GM23338 (cell line): ENCODE measurements around the gene TSFM. TPM values are rescaled to one million over a fixed set of nuclear protein-coding genes. Genes with fewer than 3 reads are reported as not detected.

Experiments
- ATAC-seq: fragments of 200-7000 bp; cut with Tn5 transposase; 3 replicates; pipeline ENCODE4 v1.9.1; 2020
- DNase-seq: peaks from one replicate; pipeline ENCODE4 v3.0.0-alpha.2; 2015; ENCODE audit warnings: low spot score
- H2AFZ ChIP-seq: fragments of 200-600 bp; sonication (generic); 2 replicates; pipeline ENCODE4 v1.8.0; 2016; ENCODE audit warnings: antibody characterized with exemption, mild to moderate bottlenecking, moderate library complexity
- H3F3A ChIP-seq: fragments of 200-600 bp; sonication (generic); replicated peaks from 2 replicates; pipeline ENCODE4 v1.8.0; 2017; ENCODE audit warnings: antibody characterized with exemption, mixed run types, low read depth
- H3K27ac ChIP-seq: fragments of 200-600 bp; sonication (generic); 2 replicates; pipeline ENCODE4 v1.6.1; 2016; ENCODE audit warnings: low read depth
- H3K27me3 ChIP-seq: fragments of 200-600 bp; sonication (generic); 2 replicates; pipeline ENCODE4 v1.8.0; 2016; ENCODE audit warnings: mild to moderate bottlenecking, mixed run types, moderate library complexity; ENCODE audit not compliant: insufficient read depth
- H3K36me3 ChIP-seq: fragments of 200-600 bp; sonication (generic); 2 replicates; pipeline ENCODE4 v1.8.0; 2016; ENCODE audit warnings: mild to moderate bottlenecking; ENCODE audit not compliant: insufficient read depth
- H3K4me1 ChIP-seq: fragments of 200-600 bp; sonication (generic); 2 replicates; pipeline ENCODE4 v1.8.0; 2016; ENCODE audit warnings: mild to moderate bottlenecking, moderate library complexity; ENCODE audit not compliant: insufficient read depth
- H3K4me2 ChIP-seq: fragments of 200-600 bp; sonication (generic); 2 replicates; pipeline ENCODE4 v1.7.1; 2017; ENCODE audit warnings: mixed run types
- H3K4me3 ChIP-seq: fragments of 200-600 bp; sonication (generic); 2 replicates; pipeline ENCODE4 v1.6.1; 2016; ENCODE audit warnings: mixed run types
- H3K79me2 ChIP-seq: fragments of 200-600 bp; sonication (generic); replicated peaks from 2 replicates; pipeline ENCODE4 v1.8.0; 2017; ENCODE audit warnings: mild to moderate bottlenecking; ENCODE audit not compliant: insufficient read depth
- H3K9me2 ChIP-seq: fragments of 200-600 bp; sonication (generic); 2 replicates; pipeline ENCODE4 v1.8.0; 2017; ENCODE audit not compliant: insufficient read depth
- H4K20me1 ChIP-seq: fragments of 200-600 bp; sonication (generic); replicated peaks from 2 replicates; pipeline ENCODE4 v1.8.0; 2017; ENCODE audit warnings: mild to moderate bottlenecking; ENCODE audit not compliant: insufficient read depth
- H3K27ac Mint-ChIP-seq: 2 replicates; pipeline ENCODE4 v1.8.0; 2020; ENCODE audit warnings: inconsistent platforms, mild to moderate bottlenecking, moderate library complexity, mixed read lengths
- H3K27me3 Mint-ChIP-seq: 3 replicates; pipeline ENCODE4 v1.8.0; 2022; ENCODE audit warnings: low read depth, mild to moderate bottlenecking, moderate library complexity, mixed read lengths, inconsistent platforms; ENCODE audit not compliant: insufficient read depth, poor library complexity
- H3K36me3 Mint-ChIP-seq: 3 replicates; pipeline ENCODE4 v1.8.0; 2021; ENCODE audit warnings: low read depth, mild to moderate bottlenecking, inconsistent platforms, moderate library complexity, mixed read lengths
- H3K4me1 Mint-ChIP-seq: 3 replicates; pipeline ENCODE4 v1.8.0; 2020; ENCODE audit warnings: mild to moderate bottlenecking, inconsistent platforms, mixed read lengths
- H3K4me3 Mint-ChIP-seq: 3 replicates; pipeline ENCODE4 v1.8.0; 2021; ENCODE audit warnings: moderate library complexity, mild to moderate bottlenecking, inconsistent platforms, mixed read lengths
- H3K9me3 Mint-ChIP-seq: 3 replicates; pipeline ENCODE4 v1.8.0; 2020; ENCODE audit warnings: moderate library complexity, mild to moderate bottlenecking, inconsistent platforms, mixed read lengths
- EZH2 ChIP-seq: fragments of 200-600 bp; sonication (generic); IDR thresholded peaks from one replicate; pipeline ENCODE4 v1.8.0; 2017; ENCODE audit warnings: antibody characterized with exemption, mild to moderate bottlenecking, low read depth; ENCODE audit not compliant: unreplicated experiment
- EZH2phosphoT487 ChIP-seq: fragments of 200-600 bp; sonication (generic); IDR thresholded peaks from one replicate; pipeline ENCODE4 v1.8.1; 2018; ENCODE audit warnings: antibody characterized with exemption; ENCODE audit not compliant: unreplicated experiment
- JUNB ChIP-seq: IDR thresholded peaks from one replicate; pipeline ENCODE4 v1.6.1; 2016; ENCODE audit warnings: antibody characterized with exemption; ENCODE audit not compliant: unreplicated experiment
- NANOG ChIP-seq: IDR thresholded peaks from 2 replicates; pipeline ENCODE4 v1.6.1; 2016; ENCODE audit warnings: antibody characterized with exemption, borderline replicate concordance
- POLR2AphosphoS5 ChIP-seq: IDR thresholded peaks from 2 replicates; pipeline ENCODE4 v1.6.1; 2016; ENCODE audit warnings: antibody characterized with exemption, low read depth
- STAT1 ChIP-seq: IDR thresholded peaks from one replicate; pipeline ENCODE4 v1.6.1; 2016; ENCODE audit warnings: antibody characterized with exemption; ENCODE audit not compliant: unreplicated experiment
- ZNF114 ChIP-seq: fragments of 250-450 bp; sonication (Bioruptor Pico); IDR thresholded peaks from 2 replicates; pipeline ENCODE4 v1.5.0; 2020; ENCODE audit warnings: mild to moderate bottlenecking, moderate library complexity
- ZNF331 ChIP-seq: fragments of 250-450 bp; sonication (Bioruptor Pico); IDR thresholded peaks from 2 replicates; pipeline ENCODE4 v1.5.0; 2020; ENCODE audit warnings: low read depth, mild to moderate bottlenecking, moderate library complexity
- polyA plus RNA-seq: library from polyadenylated mRNA; unstranded; fragments of >200 nt; fragmentation: Nextera tagmentation; extraction: Ambion mirVana; gene quantifications from 2 replicates; pipeline ENCODE4 v1.2.1, GENCODE V29; 2016
- total RNA-seq: library from RNA; depleted of rRNA; stranded (reverse); fragments of >200 nt; shearing (Covaris generic); gene quantifications from 2 replicates; pipeline ENCODE4 v1.2.3, GENCODE V29; 2014
- TF ChIP-seq, protein P1 (sequence below): fragments of 250-450 bp; sonication (Bioruptor Pico); IDR thresholded peaks from 2 replicates; pipeline ENCODE4 v1.5.0; 2020; ENCODE audit warnings: mild to moderate bottlenecking, moderate library complexity
- TF ChIP-seq, protein P2 (sequence below), 2 experiments: fragments of 200-600 bp in 1 of 2; sonication (generic) in 1 of 2; conservative IDR thresholded peaks; 2 replicates each; pipeline versions ENCODE4 v1.5.1 to v1.6.1; 2016 to 2017; ENCODE audit warnings: antibody characterized with exemption in 2 of 2, low read depth in 2 of 2, mild to moderate bottlenecking in 2 of 2, moderate library complexity in 1 of 2
- TF ChIP-seq, protein P3 (sequence below): IDR thresholded peaks from 2 replicates; pipeline ENCODE4 v1.6.1; 2016; ENCODE audit warnings: antibody characterized with exemption

TSFM gene
- total and polyA plus RNA-seq, 2 experiments from 2014 or later: 29.5 to 43.1 TPM

DNA sequence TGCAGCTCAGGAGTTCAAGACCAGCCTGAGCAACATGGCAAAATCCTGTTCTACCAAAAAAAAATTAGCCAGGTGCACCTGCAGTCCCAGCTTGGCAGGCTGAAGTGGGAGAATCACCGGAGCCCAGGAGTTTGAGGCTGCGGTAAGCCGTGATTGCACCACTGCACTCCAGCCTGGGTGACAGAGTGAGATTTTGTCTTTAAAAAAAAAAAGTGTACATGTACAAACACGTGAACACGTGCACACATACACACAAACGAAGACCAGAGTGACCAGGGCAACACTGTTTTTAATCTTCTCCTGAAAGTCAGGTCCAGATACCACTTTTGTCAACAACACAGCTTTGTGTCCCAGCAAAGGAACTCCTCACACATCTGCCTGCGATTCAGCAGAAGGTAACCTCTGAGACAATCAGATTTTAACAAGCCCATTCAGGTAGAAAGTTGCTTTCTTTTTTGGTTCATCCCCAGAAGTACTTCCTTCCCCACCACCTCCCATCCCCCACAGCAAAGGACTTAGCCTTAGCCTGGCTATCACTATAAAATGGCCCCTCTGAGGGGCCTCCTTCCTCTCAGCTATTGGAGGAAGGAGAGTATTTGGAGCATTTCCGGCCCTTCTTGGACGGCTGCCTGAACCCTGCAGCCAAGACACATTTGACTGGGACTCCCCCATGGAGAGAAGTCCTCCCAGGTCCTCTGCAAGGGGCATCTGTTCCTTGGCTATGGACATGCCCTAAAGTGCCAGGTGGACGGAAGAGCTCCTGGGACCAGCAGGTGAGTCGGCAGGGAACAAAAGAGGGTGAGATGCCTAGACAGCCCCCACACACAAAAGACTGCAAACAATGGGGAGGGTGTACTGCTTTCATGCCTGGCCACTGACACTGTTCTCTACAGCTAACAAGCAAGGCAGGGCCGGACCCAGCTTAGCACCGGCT lies 54.1 kb downstream of the TSFM start:
- TF ChIP-seq, protein P1, sequence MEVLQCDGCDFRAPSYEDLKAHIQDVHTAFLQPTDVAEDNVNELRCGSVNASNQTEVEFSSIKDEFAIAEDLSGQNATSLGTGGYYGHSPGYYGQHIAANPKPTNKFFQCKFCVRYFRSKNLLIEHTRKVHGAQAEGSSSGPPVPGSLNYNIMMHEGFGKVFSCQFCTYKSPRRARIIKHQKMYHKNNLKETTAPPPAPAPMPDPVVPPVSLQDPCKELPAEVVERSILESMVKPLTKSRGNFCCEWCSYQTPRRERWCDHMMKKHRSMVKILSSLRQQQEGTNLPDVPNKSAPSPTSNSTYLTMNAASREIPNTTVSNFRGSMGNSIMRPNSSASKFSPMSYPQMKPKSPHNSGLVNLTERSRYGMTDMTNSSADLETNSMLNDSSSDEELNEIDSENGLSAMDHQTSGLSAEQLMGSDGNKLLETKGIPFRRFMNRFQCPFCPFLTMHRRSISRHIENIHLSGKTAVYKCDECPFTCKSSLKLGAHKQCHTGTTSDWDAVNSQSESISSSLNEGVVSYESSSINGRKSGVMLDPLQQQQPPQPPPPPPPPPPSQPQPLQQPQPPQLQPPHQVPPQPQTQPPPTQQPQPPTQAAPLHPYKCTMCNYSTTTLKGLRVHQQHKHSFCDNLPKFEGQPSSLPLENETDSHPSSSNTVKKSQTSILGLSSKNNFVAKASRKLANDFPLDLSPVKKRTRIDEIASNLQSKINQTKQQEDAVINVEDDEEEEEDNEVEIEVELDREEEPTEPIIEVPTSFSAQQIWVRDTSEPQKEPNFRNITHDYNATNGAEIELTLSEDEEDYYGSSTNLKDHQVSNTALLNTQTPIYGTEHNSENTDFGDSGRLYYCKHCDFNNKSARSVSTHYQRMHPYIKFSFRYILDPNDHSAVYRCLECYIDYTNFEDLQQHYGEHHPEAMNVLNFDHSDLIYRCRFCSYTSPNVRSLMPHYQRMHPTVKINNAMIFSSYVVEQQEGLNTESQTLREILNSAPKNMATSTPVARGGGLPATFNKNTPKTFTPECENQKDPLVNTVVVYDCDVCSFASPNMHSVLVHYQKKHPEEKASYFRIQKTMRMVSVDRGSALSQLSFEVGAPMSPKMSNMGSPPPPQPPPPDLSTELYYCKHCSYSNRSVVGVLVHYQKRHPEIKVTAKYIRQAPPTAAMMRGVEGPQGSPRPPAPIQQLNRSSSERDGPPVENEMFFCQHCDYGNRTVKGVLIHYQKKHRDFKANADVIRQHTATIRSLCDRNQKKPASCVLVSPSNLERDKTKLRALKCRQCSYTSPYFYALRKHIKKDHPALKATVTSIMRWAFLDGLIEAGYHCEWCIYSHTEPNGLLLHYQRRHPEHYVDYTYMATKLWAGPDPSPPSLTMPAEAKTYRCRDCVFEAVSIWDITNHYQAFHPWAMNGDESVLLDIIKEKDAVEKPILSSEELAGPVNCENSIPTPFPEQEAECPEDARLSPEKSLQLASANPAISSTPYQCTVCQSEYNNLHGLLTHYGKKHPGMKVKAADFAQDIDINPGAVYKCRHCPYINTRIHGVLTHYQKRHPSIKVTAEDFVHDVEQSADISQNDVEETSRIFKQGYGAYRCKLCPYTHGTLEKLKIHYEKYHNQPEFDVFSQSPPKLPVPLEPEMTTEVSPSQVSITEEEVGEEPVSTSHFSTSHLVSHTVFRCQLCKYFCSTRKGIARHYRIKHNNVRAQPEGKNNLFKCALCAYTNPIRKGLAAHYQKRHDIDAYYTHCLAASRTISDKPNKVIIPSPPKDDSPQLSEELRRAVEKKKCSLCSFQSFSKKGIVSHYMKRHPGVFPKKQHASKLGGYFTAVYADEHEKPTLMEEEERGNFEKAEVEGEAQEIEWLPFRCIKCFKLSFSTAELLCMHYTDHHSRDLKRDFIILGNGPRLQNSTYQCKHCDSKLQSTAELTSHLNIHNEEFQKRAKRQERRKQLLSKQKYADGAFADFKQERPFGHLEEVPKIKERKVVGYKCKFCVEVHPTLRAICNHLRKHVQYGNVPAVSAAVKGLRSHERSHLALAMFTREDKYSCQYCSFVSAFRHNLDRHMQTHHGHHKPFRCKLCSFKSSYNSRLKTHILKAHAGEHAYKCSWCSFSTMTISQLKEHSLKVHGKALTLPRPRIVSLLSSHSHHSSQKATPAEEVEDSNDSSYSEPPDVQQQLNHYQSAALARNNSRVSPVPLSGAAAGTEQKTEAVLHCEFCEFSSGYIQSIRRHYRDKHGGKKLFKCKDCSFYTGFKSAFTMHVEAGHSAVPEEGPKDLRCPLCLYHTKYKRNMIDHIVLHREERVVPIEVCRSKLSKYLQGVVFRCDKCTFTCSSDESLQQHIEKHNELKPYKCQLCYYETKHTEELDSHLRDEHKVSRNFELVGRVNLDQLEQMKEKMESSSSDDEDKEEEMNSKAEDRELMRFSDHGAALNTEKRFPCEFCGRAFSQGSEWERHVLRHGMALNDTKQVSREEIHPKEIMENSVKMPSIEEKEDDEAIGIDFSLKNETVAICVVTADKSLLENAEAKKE: peak; percentile 34; the same call in 1 of the 2 replicates
- TF ChIP-seq STAT1: no peak
- Mint-ChIP-seq H3K36me3 (no peaks in the 10 kb centered on the region), H3K27ac (peak overlapping the region; percentile 95), H3K9me3 (no peaks in the 10 kb centered on the region), H3K4me1 (peaks cover 88% of the 10 kb centered on the region), H3K27me3 (peaks cover 9% of the 10 kb centered on the region), H3K4me3 (peak overlapping the region; percentile 53)
- Histone ChIP-seq H3F3A (peaks cover 15% of the 10 kb centered on the region), H3K4me2 (peak overlapping the region; percentile 42), H3K4me3 (peak overlapping the region; percentile 29; the same call in 1 of the 2 replicates), H3K79me2 (peaks cover 99% of the 10 kb centered on the region), H3K27me3 (no peaks in the 10 kb centered on the region), H4K20me1 (peaks cover 38% of the 10 kb centered on the region), H3K36me3 (no peaks in the 10 kb centered on the region), H3K9me2 (no peaks in the 10 kb centered on the region), H3K27ac (peak overlapping the region; percentile 88), H2AFZ (no peak overlapping the region), H3K4me1 (peaks cover 90% of the 10 kb centered on the region)
- DNase-seq (peak; percentile 84), ATAC-seq (peak; percentile 42)

DNA sequence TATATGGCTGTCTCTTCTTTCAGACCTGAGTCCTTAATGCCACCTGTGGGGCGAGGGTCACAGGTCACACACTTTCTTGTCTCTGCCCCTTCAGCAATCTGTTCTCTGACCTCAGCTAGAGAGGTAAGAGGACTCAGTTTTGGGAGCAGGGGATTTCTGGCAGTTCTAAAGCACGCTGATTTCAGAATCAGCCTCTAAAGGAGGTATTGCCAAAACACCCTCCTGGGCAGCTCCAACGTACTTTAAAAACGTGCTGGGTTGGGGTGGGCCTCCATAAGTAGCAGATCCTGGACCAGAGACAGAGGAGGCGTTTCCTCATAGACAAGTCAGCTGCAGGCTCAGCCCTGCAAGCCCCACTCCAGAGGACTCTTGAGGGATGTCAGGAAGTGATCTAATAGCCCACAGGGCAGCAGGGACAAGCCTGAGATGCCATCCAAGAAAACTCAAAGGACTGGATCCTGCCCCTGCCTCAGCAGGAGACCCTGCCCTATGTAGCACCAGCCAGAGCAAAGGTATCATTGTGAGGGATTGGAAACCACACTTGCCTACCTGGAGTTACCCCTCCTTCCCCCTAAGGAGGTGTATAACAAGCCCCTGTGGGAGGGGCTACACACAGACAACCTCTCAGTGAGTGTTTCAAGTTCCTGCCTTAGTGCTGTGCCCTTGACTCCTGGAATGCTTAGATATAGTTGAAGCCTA lies 55.4 kb downstream of the TSFM start:
- H3K9me2 ChIP-seq: no peaks in the 10 kb centered on the region
- H3K4me3 ChIP-seq: peak overlapping the region; percentile 29
- peaks cover 48% of the 10 kb centered on the region for H4K20me1 ChIP-seq
- Mint-ChIP-seq H3K27me3 (peaks cover 8% of the 10 kb centered on the region), H3K9me3 (no peaks in the 10 kb centered on the region), H3K27ac (peak overlapping the region; percentile 96), H3K4me1 (peaks cover 93% of the 10 kb centered on the region), H3K4me3 (peak overlapping the region; percentile 44; the same call in 2 of the 3 replicates), H3K36me3 (peaks cover 4% of the 10 kb centered on the region; the same call in 1 of the 3 replicates)
- H3K4me1 ChIP-seq: peaks cover 94% of the 10 kb centered on the region
- DNase-seq: peak; percentile 79
- H3K27ac ChIP-seq: peak overlapping the region; percentile 88
- peaks cover 99% of the 10 kb centered on the region for H3K79me2 ChIP-seq
- no peak overlapping the region for H2AFZ ChIP-seq
- H3K27me3 ChIP-seq: no peaks in the 10 kb centered on the region
- peak overlapping the region; percentile 68 for H3K4me2 ChIP-seq
- H3F3A ChIP-seq: peaks cover 10% of the 10 kb centered on the region
- peak; percentile 35 for ATAC-seq
- H3K36me3 ChIP-seq: no peaks in the 10 kb centered on the region
- TF ChIP-seq JUNB (no peak), EZH2phosphoT487 (no peak), EZH2 (no peak), NANOG (no peak), ZNF331 (CRISPR knock-in tag) (no peak), ZNF114 (CRISPR knock-in tag) (no peak), POLR2AphosphoS5 (no peak), STAT1 (no peak)
- TF ChIP-seq, protein P2, sequence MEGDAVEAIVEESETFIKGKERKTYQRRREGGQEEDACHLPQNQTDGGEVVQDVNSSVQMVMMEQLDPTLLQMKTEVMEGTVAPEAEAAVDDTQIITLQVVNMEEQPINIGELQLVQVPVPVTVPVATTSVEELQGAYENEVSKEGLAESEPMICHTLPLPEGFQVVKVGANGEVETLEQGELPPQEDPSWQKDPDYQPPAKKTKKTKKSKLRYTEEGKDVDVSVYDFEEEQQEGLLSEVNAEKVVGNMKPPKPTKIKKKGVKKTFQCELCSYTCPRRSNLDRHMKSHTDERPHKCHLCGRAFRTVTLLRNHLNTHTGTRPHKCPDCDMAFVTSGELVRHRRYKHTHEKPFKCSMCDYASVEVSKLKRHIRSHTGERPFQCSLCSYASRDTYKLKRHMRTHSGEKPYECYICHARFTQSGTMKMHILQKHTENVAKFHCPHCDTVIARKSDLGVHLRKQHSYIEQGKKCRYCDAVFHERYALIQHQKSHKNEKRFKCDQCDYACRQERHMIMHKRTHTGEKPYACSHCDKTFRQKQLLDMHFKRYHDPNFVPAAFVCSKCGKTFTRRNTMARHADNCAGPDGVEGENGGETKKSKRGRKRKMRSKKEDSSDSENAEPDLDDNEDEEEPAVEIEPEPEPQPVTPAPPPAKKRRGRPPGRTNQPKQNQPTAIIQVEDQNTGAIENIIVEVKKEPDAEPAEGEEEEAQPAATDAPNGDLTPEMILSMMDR (conservative IDR thresholded peaks at IDR 0.05; ENCODE audit: low read depth in 2 of 2): no peak
- TF ChIP-seq, protein P3, sequence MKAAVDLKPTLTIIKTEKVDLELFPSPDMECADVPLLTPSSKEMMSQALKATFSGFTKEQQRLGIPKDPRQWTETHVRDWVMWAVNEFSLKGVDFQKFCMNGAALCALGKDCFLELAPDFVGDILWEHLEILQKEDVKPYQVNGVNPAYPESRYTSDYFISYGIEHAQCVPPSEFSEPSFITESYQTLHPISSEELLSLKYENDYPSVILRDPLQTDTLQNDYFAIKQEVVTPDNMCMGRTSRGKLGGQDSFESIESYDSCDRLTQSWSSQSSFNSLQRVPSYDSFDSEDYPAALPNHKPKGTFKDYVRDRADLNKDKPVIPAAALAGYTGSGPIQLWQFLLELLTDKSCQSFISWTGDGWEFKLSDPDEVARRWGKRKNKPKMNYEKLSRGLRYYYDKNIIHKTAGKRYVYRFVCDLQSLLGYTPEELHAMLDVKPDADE: no peak
